Myometrial cell (primary cell): Measurements from ENCODE around the gene GNAT3. TPM values are rescaled to one million over a fixed set of nuclear protein-coding genes. Genes with fewer than 3 reads are reported as not detected.

Experiments used
- total RNA-seq: library from RNA; depleted of rRNA; stranded (reverse); fragments of >200 nt; gene quantifications from 2 replicates; pipeline ENCODE4 v1.2.3, GENCODE V29; 2015

GNAT3 gene
- not detected in 2 replicates for total RNA-seq

GRCh38 chr7:80511964-80512363 is at the start of gene GNAT3:
Gene GNAT3, minus strand, starts transcription at chr7:80512064. Its CDS starts 138 bp downstream, at chr7:80511926.

Other genes starting within 250 kb of the GNAT3 start
- 0.71 TPM in 1 of 2 replicates, not detected in the other for gene CD36, start 126.6 kb upstream of the GNAT3 start, total RNA-seq